ENCODE measurements around the gene ZDHHC14. TPM values are rescaled to one million over a fixed set of nuclear protein-coding genes. Genes with fewer than 3 reads are reported as not detected.

Gene ZDHHC14
- total RNA-seq, 1 donor = 1.6 TPM

- no peak overlapping the region for H3K4me3 ChIP-seq (ENCODE audit: low read length)
- H3K27me3 ChIP-seq (ENCODE audit: insufficient read depth, low read length) = no peaks in the 10 kb centered on the region
- H3K9me3 ChIP-seq (ENCODE audit: low read depth, low read length) = no peaks in the 10 kb centered on the region
- H3K4me1 ChIP-seq (ENCODE audit: insufficient read depth, low read length) = peaks cover 47% of the 10 kb centered on the region
These were observed 152.3 kb downstream of the ZDHHC14 start for GRCh38 chr6:157533048-157533871.

GRCh38 chr6:157534134-157534871 lies 153.3 kb downstream of the ZDHHC14 start:
- H3K9me3 ChIP-seq (ENCODE audit: low read depth, low read length) = no peaks in the 10 kb centered on the region
- no peak overlapping the region for H3K4me3 ChIP-seq (ENCODE audit: low read length)
- H3K27me3 ChIP-seq (ENCODE audit: insufficient read depth, low read length) = no peaks in the 10 kb centered on the region
- H3K4me1 ChIP-seq (ENCODE audit: insufficient read depth, low read length) = peaks cover 52% of the 10 kb centered on the region

GRCh38 chr6:157534977-157535339 lies 154.0 kb downstream of the ZDHHC14 start:
- no peaks in the 10 kb centered on the region for H3K9me3 ChIP-seq (ENCODE audit: low read depth, low read length)
- no peak overlapping the region for H3K4me3 ChIP-seq (ENCODE audit: low read length)
- H3K27me3 ChIP-seq (ENCODE audit: insufficient read depth, low read length) = no peaks in the 10 kb centered on the region
- H3K4me1 ChIP-seq (ENCODE audit: insufficient read depth, low read length) = peaks cover 55% of the 10 kb centered on the region

- no peaks in the 10 kb centered on the region for H3K9me3 ChIP-seq (ENCODE audit: low read depth, low read length)
- H3K27me3 ChIP-seq (ENCODE audit: insufficient read depth, low read length) = no peaks in the 10 kb centered on the region
- H3K4me1 ChIP-seq (ENCODE audit: insufficient read depth, low read length) = peaks cover 60% of the 10 kb centered on the region
- no peak overlapping the region for H3K4me3 ChIP-seq (ENCODE audit: low read length)
These were observed 154.6 kb downstream of the ZDHHC14 start for GRCh38 chr6:157535340-157536222.

- no peak overlapping the region for H3K4me3 ChIP-seq (ENCODE audit: low read length)
- no peaks in the 10 kb centered on the region for H3K9me3 ChIP-seq (ENCODE audit: low read depth, low read length)
- H3K27me3 ChIP-seq (ENCODE audit: insufficient read depth, low read length) = no peaks in the 10 kb centered on the region
- peaks cover 60% of the 10 kb centered on the region for H3K4me1 ChIP-seq (ENCODE audit: insufficient read depth, low read length)
These were observed 155.2 kb downstream of the ZDHHC14 start for GRCh38 chr6:157536223-157536545.

- no peaks in the 10 kb centered on the region for H3K27me3 ChIP-seq (ENCODE audit: insufficient read depth, low read length)
- no peaks in the 10 kb centered on the region for H3K9me3 ChIP-seq (ENCODE audit: low read depth, low read length)
- peaks cover 60% of the 10 kb centered on the region for H3K4me1 ChIP-seq (ENCODE audit: insufficient read depth, low read length)
- no peak overlapping the region for H3K4me3 ChIP-seq (ENCODE audit: low read length)
These were observed 156.6 kb downstream of the ZDHHC14 start for GRCh38 chr6:157537556-157537955.

GRCh38 chr6:157538168-157538567 lies 157.2 kb downstream of the ZDHHC14 start:
- Histone ChIP-seq H3K9me3 (ENCODE audit: low read depth, low read length) (no peaks in the 10 kb centered on the region), H3K27me3 (ENCODE audit: insufficient read depth, low read length) (no peaks in the 10 kb centered on the region), H3K4me3 (ENCODE audit: low read length) (no peak overlapping the region), H3K4me1 (ENCODE audit: insufficient read depth, low read length) (peaks cover 60% of the 10 kb centered on the region)

- no peak overlapping the region for H3K4me3 ChIP-seq (ENCODE audit: low read length)
- H3K4me1 ChIP-seq (ENCODE audit: insufficient read depth, low read length) = peaks cover 60% of the 10 kb centered on the region
- H3K27me3 ChIP-seq (ENCODE audit: insufficient read depth, low read length) = no peaks in the 10 kb centered on the region
- no peaks in the 10 kb centered on the region for H3K9me3 ChIP-seq (ENCODE audit: low read depth, low read length)
These were observed 157.7 kb downstream of the ZDHHC14 start for GRCh38 chr6:157538698-157539097.

- H3K4me1 ChIP-seq (ENCODE audit: insufficient read depth, low read length) = peaks cover 57% of the 10 kb centered on the region
These were observed 158.4 kb downstream of the ZDHHC14 start for GRCh38 chr6:157539421-157539822.

GRCh38 chr6:157539900-157540752 lies 159.1 kb downstream of the ZDHHC14 start:
- no peaks in the 10 kb centered on the region for H3K9me3 ChIP-seq (ENCODE audit: low read depth, low read length)
- no peaks in the 10 kb centered on the region for H3K27me3 ChIP-seq (ENCODE audit: insufficient read depth, low read length)
- H3K4me3 ChIP-seq (ENCODE audit: low read length) = no peak overlapping the region
- H3K4me1 ChIP-seq (ENCODE audit: insufficient read depth, low read length) = peaks cover 50% of the 10 kb centered on the region

More at GRCh38 chr6:157539421-157539822, 158.4 kb downstream of the ZDHHC14 start:
- Histone ChIP-seq H3K9me3 (ENCODE audit: low read depth, low read length) (no peaks in the 10 kb centered on the region), H3K27me3 (ENCODE audit: insufficient read depth, low read length) (no peaks in the 10 kb centered on the region), H3K4me3 (ENCODE audit: low read length) (no peak overlapping the region)

GRCh38 chr6:157541618-157542413 lies 160.8 kb downstream of the ZDHHC14 start:
- Histone ChIP-seq H3K4me1 (ENCODE audit: insufficient read depth, low read length) (peaks cover 34% of the 10 kb centered on the region), H3K27me3 (ENCODE audit: insufficient read depth, low read length) (no peaks in the 10 kb centered on the region), H3K9me3 (ENCODE audit: low read depth, low read length) (no peaks in the 10 kb centered on the region), H3K4me3 (ENCODE audit: low read length) (no peak overlapping the region)

- Histone ChIP-seq H3K27me3 (ENCODE audit: insufficient read depth, low read length) (no peaks in the 10 kb centered on the region), H3K4me1 (ENCODE audit: insufficient read depth, low read length) (peaks cover 29% of the 10 kb centered on the region), H3K4me3 (ENCODE audit: low read length) (no peak overlapping the region), H3K9me3 (ENCODE audit: low read depth, low read length) (no peaks in the 10 kb centered on the region)
These were observed 161.6 kb downstream of the ZDHHC14 start for GRCh38 chr6:157542414-157543160.

GRCh38 chr6:157546321-157546720 lies 165.3 kb downstream of the ZDHHC14 start:
- H3K9me3 ChIP-seq (ENCODE audit: low read depth, low read length) = no peaks in the 10 kb centered on the region

More at GRCh38 chr6:157546321-157546720, 165.3 kb downstream of the ZDHHC14 start:
- Histone ChIP-seq H3K4me3 (ENCODE audit: low read length) (no peak overlapping the region), H3K27me3 (ENCODE audit: insufficient read depth, low read length) (no peaks in the 10 kb centered on the region), H3K4me1 (ENCODE audit: insufficient read depth, low read length) (peaks cover 25% of the 10 kb centered on the region)
